Pulmonary artery endothelial cell (primary cell): ENCODE data around the gene ANKS1B. TPM values are rescaled to one million over a fixed set of nuclear protein-coding genes. Genes with fewer than 3 reads are reported as not detected.
"Not testable (repeated sequence)": the region's sequence is repeated elsewhere in the genome, so short reads cannot be mapped to it uniquely, and the experiment has no call there.

ENCODE experiments used
- DNase-seq: peaks from one replicate; pipeline ENCODE4 v3.0.0-alpha.2; 2011; ENCODE audit warnings: low read depth, low spot score
- total RNA-seq: library from RNA; depleted of rRNA; stranded (reverse); fragments of >200 nt; gene quantifications from 2 replicates; pipeline ENCODE4 v1.2.3, GENCODE V29; 2014

Gene ANKS1B
- total RNA-seq, 1 donor from 2014 or later = 0.07 TPM

- DNase-seq = no peak
Observed at GRCh38 chr12:98786653-98787052, 1198.1 kb downstream of the ANKS1B start.

GRCh38 chr12:98783420-98783819 is 1201.3 kb downstream of the ANKS1B start:
- DNase-seq = no peak

- no peak for DNase-seq
Observed at GRCh38 chr12:98780261-98780660, 1204.5 kb downstream of the ANKS1B start.

- no peak for DNase-seq
Observed at GRCh38 chr12:98772818-98773217, 1211.9 kb downstream of the ANKS1B start.

- DNase-seq = no peak
Observed at GRCh38 chr12:98771811-98772752, 1212.7 kb downstream of the ANKS1B start.

GRCh38 chr12:98770230-98770629 is 1214.5 kb downstream of the ANKS1B start:
- no peak for DNase-seq

GRCh38 chr12:98769068-98769467 is 1215.7 kb downstream of the ANKS1B start:
- DNase-seq = no peak

GRCh38 chr12:98767248-98767647 is 1217.5 kb downstream of the ANKS1B start:
- no peak for DNase-seq

GRCh38 chr12:98763656-98764055 is 1221.1 kb downstream of the ANKS1B start:
- no peak for DNase-seq

- no peak for DNase-seq
Observed at GRCh38 chr12:98758331-98758730, 1226.4 kb downstream of the ANKS1B start.

- DNase-seq = no peak
Observed at GRCh38 chr12:98757455-98757854, 1227.3 kb downstream of the ANKS1B start.

GRCh38 chr12:98755855-98756254 is 1228.9 kb downstream of the ANKS1B start:
- DNase-seq = not testable (repeated sequence)

- no peak for DNase-seq
Observed at GRCh38 chr12:98754095-98754494, 1230.6 kb downstream of the ANKS1B start.

- no peak for DNase-seq
Observed at GRCh38 chr12:98752726-98753125, 1232.0 kb downstream of the ANKS1B start.

GRCh38 chr12:98751580-98752115 is 1233.1 kb downstream of the ANKS1B start:
- no peak for DNase-seq

GRCh38 chr12:98750511-98750910 is 1234.2 kb downstream of the ANKS1B start:
- no peak for DNase-seq

- no peak for DNase-seq
Observed at GRCh38 chr12:98748463-98748862, 1236.3 kb downstream of the ANKS1B start.

GRCh38 chr12:98745578-98746391 is 1239.0 kb downstream of the ANKS1B start:
- DNase-seq = no peak

GRCh38 chr12:98744680-98745079 is 1240.1 kb downstream of the ANKS1B start:
- DNase-seq = no peak

- no peak for DNase-seq
Observed at GRCh38 chr12:98743362-98743953, 1241.3 kb downstream of the ANKS1B start.

GRCh38 chr12:98741556-98742265 is 1243.0 kb downstream of the ANKS1B start:
- DNase-seq = no peak
